Measurements from ENCODE around the gene TMEM101.

TMEM101 gene

DNA sequence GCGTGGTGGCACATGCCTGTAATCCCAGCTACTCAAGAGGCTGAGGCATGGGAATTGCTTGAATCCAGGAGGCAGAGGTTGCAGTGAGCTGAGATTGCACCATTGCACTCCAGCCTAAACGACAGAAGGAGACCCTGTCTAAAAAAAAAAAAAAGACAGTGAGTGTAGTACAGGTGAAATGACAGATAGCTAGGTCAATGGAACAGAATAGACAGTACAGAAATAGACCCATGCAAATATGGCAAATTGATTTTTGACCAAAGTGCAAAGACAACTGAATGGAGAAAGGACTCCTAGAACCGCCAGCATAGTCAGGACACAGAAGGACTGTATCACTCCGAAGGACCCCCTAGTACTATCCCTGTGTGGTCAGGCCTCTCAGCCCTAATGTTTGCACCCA, 44.4 kb downstream of the TMEM101 start:
- H3F3A ChIP-seq (ENCODE audit: control insufficient read depth, insufficient read depth) = no peaks in the 10 kb centered on the region
- no peak overlapping the region for H3K27ac ChIP-seq (ENCODE audit: low read depth, low read length)
- H3K9me3 ChIP-seq (ENCODE audit: control insufficient read depth, insufficient read depth, low read length) = no peaks in the 10 kb centered on the region
- no peak overlapping the region for H3K4me3 ChIP-seq (ENCODE audit: low read length)
- H3K4me2 ChIP-seq (ENCODE audit: low read length) = no peak overlapping the region
- H3K4me1 ChIP-seq (ENCODE audit: control insufficient read depth, low read length) = no peaks in the 10 kb centered on the region
- TF ChIP-seq EZH2phosphoT487 (IDR thresholded peaks at IDR 0.05; ENCODE audit: borderline replicate concordance, low read length) = no peak
- TF ChIP-seq, protein P1, sequence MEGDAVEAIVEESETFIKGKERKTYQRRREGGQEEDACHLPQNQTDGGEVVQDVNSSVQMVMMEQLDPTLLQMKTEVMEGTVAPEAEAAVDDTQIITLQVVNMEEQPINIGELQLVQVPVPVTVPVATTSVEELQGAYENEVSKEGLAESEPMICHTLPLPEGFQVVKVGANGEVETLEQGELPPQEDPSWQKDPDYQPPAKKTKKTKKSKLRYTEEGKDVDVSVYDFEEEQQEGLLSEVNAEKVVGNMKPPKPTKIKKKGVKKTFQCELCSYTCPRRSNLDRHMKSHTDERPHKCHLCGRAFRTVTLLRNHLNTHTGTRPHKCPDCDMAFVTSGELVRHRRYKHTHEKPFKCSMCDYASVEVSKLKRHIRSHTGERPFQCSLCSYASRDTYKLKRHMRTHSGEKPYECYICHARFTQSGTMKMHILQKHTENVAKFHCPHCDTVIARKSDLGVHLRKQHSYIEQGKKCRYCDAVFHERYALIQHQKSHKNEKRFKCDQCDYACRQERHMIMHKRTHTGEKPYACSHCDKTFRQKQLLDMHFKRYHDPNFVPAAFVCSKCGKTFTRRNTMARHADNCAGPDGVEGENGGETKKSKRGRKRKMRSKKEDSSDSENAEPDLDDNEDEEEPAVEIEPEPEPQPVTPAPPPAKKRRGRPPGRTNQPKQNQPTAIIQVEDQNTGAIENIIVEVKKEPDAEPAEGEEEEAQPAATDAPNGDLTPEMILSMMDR (IDR thresholded peaks at IDR 0.05; ENCODE audit: low read depth, low read length, poor library complexity, severe bottlenecking) = no peak
- no peaks in the 10 kb centered on the region for H3K9me2 ChIP-seq (replicated peaks; ENCODE audit: control insufficient read depth, low read length)
- no peaks in the 10 kb centered on the region for H3K36me3 ChIP-seq (ENCODE audit: control insufficient read depth, low read length)
- peaks cover 10% of the 10 kb centered on the region for H3K27me3 ChIP-seq (ENCODE audit: control insufficient read depth, low read length)
- no peaks in the 10 kb centered on the region for H3K79me2 ChIP-seq (ENCODE audit: control insufficient read depth, low read length)
- H4K20me1 ChIP-seq (ENCODE audit: control insufficient read depth, insufficient read depth, low read depth, low read length) = no peaks in the 10 kb centered on the region

DNA sequence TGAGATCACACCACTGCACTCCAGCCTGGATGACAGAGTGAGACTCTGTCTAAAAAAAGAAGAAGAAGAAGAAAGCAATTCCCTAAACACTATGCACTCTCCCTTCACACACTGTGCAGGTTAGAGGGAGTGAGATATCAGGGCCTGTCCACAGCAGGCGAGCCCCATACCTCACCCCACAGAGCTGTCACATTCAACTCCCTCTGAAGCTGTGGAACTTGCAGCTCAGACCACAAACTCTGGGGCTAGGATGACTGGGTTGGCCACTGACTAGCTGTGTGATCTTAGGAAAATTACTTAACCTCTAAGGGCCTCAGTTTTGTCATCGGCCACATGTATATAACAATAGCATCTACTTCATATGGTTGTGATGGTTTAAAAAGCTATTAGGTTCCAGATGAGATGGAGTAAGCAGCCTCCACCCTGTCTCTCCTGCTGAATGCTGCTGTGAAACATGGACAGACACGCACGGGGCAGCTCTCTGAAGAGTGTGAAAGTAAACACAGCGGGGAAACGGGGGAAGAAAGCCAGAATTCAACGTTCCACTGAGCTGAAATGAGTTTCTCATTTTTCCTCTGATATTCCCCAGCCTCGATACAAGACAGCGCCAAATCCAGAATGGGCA, 47.4 kb downstream of the TMEM101 start:
- H3K27ac ChIP-seq (ENCODE audit: low read depth, low read length) = no peak overlapping the region
- H3K36me3 ChIP-seq (ENCODE audit: control insufficient read depth, low read length) = no peaks in the 10 kb centered on the region
- no peak overlapping the region for H3K4me2 ChIP-seq (ENCODE audit: low read length)
- no peaks in the 10 kb centered on the region for H3K9me3 ChIP-seq (ENCODE audit: control insufficient read depth, insufficient read depth, low read length)
- TF ChIP-seq, protein P1 (IDR thresholded peaks at IDR 0.05; ENCODE audit: low read depth, low read length, poor library complexity, severe bottlenecking) = no peak
- no peak for TF ChIP-seq EZH2phosphoT487 (IDR thresholded peaks at IDR 0.05; ENCODE audit: borderline replicate concordance, low read length)
- no peak overlapping the region for H3K4me3 ChIP-seq (ENCODE audit: low read length)
- H4K20me1 ChIP-seq (ENCODE audit: control insufficient read depth, insufficient read depth, low read depth, low read length) = no peaks in the 10 kb centered on the region
- peaks cover 16% of the 10 kb centered on the region for H3K27me3 ChIP-seq (ENCODE audit: control insufficient read depth, low read length)
- no peaks in the 10 kb centered on the region for H3F3A ChIP-seq (ENCODE audit: control insufficient read depth, insufficient read depth)
- H3K4me1 ChIP-seq (ENCODE audit: control insufficient read depth, low read length) = no peaks in the 10 kb centered on the region
- no peaks in the 10 kb centered on the region for H3K9me2 ChIP-seq (replicated peaks; ENCODE audit: control insufficient read depth, low read length)
- no peaks in the 10 kb centered on the region for H3K79me2 ChIP-seq (ENCODE audit: control insufficient read depth, low read length)

DNA sequence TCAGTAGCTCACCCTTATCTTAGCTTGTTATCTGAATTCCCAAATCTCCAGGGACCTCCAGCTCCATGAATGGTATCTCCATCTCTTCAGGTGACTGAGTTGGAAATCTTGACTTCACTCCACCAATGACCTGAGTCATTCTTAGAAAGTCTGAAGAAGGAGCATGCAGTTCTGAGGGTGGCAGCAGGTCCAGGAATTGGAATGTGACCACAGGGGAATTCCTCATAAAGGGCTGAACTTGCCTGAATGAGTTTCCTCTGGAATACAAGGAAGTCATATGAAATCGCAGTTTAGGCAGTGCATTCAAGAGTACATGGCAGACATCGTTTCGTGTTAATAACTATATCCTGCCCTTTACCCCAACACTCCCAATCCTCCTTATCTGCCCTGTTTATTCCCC, 48.5 kb downstream of the TMEM101 start:
- Histone ChIP-seq H4K20me1 (ENCODE audit: control insufficient read depth, insufficient read depth, low read depth, low read length) (no peaks in the 10 kb centered on the region), H3K4me2 (ENCODE audit: low read length) (no peak overlapping the region), H3K9me3 (ENCODE audit: control insufficient read depth, insufficient read depth, low read length) (no peaks in the 10 kb centered on the region), H3K9me2 (replicated peaks; ENCODE audit: control insufficient read depth, low read length) (no peaks in the 10 kb centered on the region), H3K79me2 (ENCODE audit: control insufficient read depth, low read length) (no peaks in the 10 kb centered on the region), H3K27me3 (ENCODE audit: control insufficient read depth, low read length) (peaks cover 22% of the 10 kb centered on the region), H3K4me3 (ENCODE audit: low read length) (no peak overlapping the region), H3K4me1 (ENCODE audit: control insufficient read depth, low read length) (no peaks in the 10 kb centered on the region), H3K36me3 (ENCODE audit: control insufficient read depth, low read length) (no peaks in the 10 kb centered on the region), H3K27ac (ENCODE audit: low read depth, low read length) (no peak overlapping the region), H3F3A (ENCODE audit: control insufficient read depth, insufficient read depth) (no peaks in the 10 kb centered on the region)
- no peak for TF ChIP-seq EZH2phosphoT487 (IDR thresholded peaks at IDR 0.05; ENCODE audit: borderline replicate concordance, low read length)
- TF ChIP-seq, protein P1 (IDR thresholded peaks at IDR 0.05; ENCODE audit: low read depth, low read length, poor library complexity, severe bottlenecking) = no peak

All from DOHH2 (cell line).